ENCODE data around the gene GBF1. TPM values are rescaled to one million over a fixed set of nuclear protein-coding genes. Genes with fewer than 3 reads are reported as not detected.

GBF1 gene
- total RNA-seq, 6 experiments from 2014 or later: 22.6 to 27.2 (median 23.7) TPM

DNA sequence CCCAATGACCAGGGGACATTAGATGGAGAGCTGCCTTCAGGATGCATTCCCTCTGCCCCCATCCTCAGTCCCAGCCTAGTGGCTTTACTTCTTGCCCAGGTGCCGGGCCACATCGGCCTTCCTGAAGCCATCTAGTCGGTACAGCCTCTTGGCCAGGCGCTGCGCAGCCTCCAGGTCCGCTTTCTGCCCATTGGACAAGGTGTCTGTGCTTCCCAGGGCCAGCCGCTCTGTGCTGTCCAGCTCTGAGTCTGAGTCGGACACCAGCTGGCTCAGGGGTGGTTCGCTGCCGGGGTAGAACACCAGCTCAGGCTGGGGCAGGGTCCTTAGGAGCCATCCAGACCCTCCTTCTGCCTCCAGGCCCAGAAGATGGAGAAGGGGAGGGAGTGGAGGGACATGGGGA is 167.0 kb downstream of the GBF1 start:
- intact Hi-C loops (cut with DNase I): no loop called here
- TF ChIP-seq, protein P1, sequence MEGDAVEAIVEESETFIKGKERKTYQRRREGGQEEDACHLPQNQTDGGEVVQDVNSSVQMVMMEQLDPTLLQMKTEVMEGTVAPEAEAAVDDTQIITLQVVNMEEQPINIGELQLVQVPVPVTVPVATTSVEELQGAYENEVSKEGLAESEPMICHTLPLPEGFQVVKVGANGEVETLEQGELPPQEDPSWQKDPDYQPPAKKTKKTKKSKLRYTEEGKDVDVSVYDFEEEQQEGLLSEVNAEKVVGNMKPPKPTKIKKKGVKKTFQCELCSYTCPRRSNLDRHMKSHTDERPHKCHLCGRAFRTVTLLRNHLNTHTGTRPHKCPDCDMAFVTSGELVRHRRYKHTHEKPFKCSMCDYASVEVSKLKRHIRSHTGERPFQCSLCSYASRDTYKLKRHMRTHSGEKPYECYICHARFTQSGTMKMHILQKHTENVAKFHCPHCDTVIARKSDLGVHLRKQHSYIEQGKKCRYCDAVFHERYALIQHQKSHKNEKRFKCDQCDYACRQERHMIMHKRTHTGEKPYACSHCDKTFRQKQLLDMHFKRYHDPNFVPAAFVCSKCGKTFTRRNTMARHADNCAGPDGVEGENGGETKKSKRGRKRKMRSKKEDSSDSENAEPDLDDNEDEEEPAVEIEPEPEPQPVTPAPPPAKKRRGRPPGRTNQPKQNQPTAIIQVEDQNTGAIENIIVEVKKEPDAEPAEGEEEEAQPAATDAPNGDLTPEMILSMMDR (IDR thresholded peaks at IDR 0.05): no peak
- TF ChIP-seq POLR2A (IDR thresholded peaks at IDR 0.05): no peak
- Histone ChIP-seq H3K9me3 (no peaks in the 10 kb centered on the region), H3K4me3 (no peak overlapping the region), H3K27me3 (peaks cover 11 to 14% of the 10 kb centered on the region in 2 donors), H3K27ac (no peak overlapping the region), H3K36me3 (no peaks in the 10 kb centered on the region), H3K4me1 (no peaks in the 10 kb centered on the region)
- no peak for DNase-seq
- no peak for ATAC-seq
- WGBS (ENCODE audit: insufficient coverage, low coverage, low lambda C conversion rate, missing lambda C conversion rate): no CpG with 5 or more reads among the region's 10 CpGs

DNA sequence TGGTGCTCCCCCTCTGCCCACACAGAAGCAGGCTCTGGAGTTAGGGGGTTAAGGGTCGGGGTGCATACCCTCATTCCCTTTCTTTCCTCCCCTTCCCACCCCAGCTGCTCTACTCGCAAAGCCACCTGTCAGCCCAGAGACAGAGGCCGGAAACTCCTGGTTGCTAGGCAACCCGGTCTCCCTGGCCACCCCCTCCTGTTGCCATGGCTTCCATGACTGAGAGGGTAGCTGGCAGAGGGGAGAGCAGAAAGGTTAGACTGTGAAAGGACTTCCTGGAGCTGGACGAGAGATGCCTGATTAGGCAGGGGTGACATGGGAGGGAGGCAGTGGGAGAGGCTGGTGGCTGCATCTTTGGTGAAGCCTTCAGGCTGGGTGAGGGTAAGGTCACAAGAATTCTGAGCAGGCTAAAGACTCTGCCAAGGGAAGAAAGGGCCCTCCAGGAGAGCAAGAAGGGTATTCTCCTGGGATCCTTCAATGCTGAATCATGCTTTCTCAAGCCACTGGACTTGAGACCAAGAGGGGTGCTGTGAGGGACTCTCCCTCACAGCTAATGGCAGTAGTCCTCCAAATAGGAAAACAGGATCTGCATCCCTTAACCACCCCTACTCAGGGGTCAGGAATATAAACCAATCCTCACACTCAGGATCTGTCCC is 167.8 kb downstream of the GBF1 start:
- Histone ChIP-seq H3K27me3 (peaks cover 11 to 14% of the 10 kb centered on the region in 2 donors), H3K36me3 (no peaks in the 10 kb centered on the region), H3K27ac (no peak overlapping the region), H3K9me3 (no peaks in the 10 kb centered on the region), H3K4me3 (no peak overlapping the region), H3K4me1 (no peaks in the 10 kb centered on the region)
- TF ChIP-seq, protein P1 (IDR thresholded peaks at IDR 0.05): no peak
- TF ChIP-seq POLR2A (IDR thresholded peaks at IDR 0.05): no peak
- DNase-seq (no peak), ATAC-seq (no peak)
- intact Hi-C loops (cut with DNase I): no loop called here
- WGBS (ENCODE audit: insufficient coverage, low coverage, low lambda C conversion rate, missing lambda C conversion rate): 20% methylated on average over 5 of the region's 5 CpGs

DNA sequence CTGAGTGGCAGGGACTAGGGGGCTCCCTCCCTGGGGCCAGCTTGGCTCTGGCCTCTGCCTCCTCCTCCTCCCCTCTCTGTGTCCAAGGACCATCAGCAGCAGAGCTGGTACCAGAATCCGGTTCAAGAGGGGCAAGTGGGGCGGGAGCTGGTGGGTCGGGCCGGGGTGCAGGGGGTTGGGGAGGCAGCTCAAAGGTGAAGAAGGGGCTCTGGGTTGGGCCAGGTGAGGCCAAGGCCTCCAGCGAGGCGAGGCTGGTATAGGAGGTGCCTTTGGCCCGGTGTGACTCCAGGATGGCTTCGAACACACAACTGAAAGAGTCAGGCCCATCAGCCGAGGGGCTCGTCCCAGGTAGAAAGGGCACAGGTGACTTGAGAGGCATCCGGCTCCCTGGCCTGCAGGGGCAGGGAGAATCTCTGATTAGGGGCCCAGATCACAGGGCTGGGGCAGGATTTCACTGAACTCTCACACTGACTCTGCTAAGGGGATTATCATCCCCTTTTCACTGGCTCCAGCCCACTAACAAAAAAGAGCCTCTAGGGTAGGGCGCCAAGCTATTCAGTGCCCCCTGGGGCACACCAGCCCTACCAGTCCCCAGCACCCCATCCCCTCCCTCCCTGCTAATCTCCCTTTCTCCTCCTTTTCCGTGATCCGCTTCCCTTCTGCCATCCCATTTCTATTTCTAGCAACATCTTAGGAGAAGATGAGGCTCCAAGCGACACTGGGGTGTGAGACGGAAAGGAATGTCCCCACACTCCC is 168.7 kb downstream of the GBF1 start:
- peaks cover 9 to 11% of the 10 kb centered on the region in 2 donors for H3K27me3 ChIP-seq
- H3K4me1 ChIP-seq: no peaks in the 10 kb centered on the region
- DNase-seq (no peak), ATAC-seq (no peak)
- WGBS (ENCODE audit: insufficient coverage, low coverage, low lambda C conversion rate, missing lambda C conversion rate): 78% methylated on average over 3 of the region's 16 CpGs
- TF ChIP-seq, protein P1 (IDR thresholded peaks at IDR 0.05): no peak
- TF ChIP-seq POLR2A (IDR thresholded peaks at IDR 0.05): no peak
- no peak overlapping the region for H3K27ac ChIP-seq
- H3K36me3 ChIP-seq: no peaks in the 10 kb centered on the region
- H3K9me3 ChIP-seq: no peaks in the 10 kb centered on the region
- H3K4me3 ChIP-seq: no peak overlapping the region
- intact Hi-C loops (cut with DNase I): no loop called here

DNA sequence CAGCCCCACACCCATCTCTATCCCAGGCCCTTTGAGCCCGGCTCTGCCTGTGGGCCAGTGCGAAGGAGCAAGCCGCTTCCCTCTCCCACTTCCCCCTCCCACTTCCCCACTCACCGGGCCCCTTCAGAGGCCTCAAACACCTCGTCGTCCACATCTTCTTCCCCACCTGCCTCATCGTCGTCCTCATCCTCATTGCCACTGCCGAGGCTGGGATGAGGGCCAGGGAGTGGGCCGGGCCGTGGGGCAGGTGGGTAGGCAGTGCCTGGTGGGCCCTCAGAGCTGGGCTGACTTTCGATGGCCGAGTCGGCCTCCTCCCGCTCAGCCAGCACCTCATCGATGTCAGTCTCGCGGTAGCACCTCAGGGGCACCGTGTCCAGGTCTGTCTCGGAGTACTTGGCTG is 169.4 kb downstream of the GBF1 start:
- Histone ChIP-seq H3K27me3 (peaks cover 8 to 9% of the 10 kb centered on the region in 2 donors), H3K9me3 (no peaks in the 10 kb centered on the region), H3K27ac (no peak overlapping the region), H3K4me1 (peaks cover 0 to 5% (median 3%) of the 10 kb centered on the region in 4 donors), H3K36me3 (no peaks in the 10 kb centered on the region), H3K4me3 (no peak overlapping the region)
- no peak for DNase-seq
- TF ChIP-seq, protein P1 (IDR thresholded peaks at IDR 0.05): no peak
- TF ChIP-seq POLR2A (IDR thresholded peaks at IDR 0.05): no peak
- WGBS (ENCODE audit: insufficient coverage, low coverage, low lambda C conversion rate, missing lambda C conversion rate): 16% methylated on average over 9 of the region's 20 CpGs
- ATAC-seq: peak in 1 of 4 donors; percentile 19
- intact Hi-C loops (cut with DNase I): no loop called here

Measured in right lobe of liver (tissue), 6 donors.